ENCODE data around the gene OVAAL. TPM values are rescaled to one million over a fixed set of nuclear protein-coding genes. Genes with fewer than 3 reads are reported as not detected.

Gene OVAAL
- total RNA-seq, 2 donors from 2014 or later = 0.44 to 0.53 TPM

Other genes starting within 250 kb of the OVAAL start
- 10 to 100 TPM; 18.3 to 24.6 TPM for gene ACBD6, start 56.4 kb upstream of the OVAAL start, total RNA-seq
- gene XPR1, start 73.1 kb downstream of the OVAAL start, total RNA-seq = 10 to 100 TPM; 20.5 to 25.4 TPM

All from left cardiac atrium (tissue), 2 donors.